HL-60 (cell line): ENCODE results near the gene SUPT3H.

Experiments
- SPI1 ChIP-seq: IDR thresholded peaks from 2 replicates; pipeline ENCODE4 v1.6.1; 2012; ENCODE audit warnings: low read depth, mild to moderate bottlenecking, borderline replicate concordance
- TF ChIP-seq, protein P1 (sequence below): IDR thresholded peaks from one replicate; pipeline ENCODE4 v1.5.1; 2011; ENCODE audit warnings: low read length, control low read depth, inconsistent platforms; ENCODE audit not compliant: insufficient read depth

DNA sequence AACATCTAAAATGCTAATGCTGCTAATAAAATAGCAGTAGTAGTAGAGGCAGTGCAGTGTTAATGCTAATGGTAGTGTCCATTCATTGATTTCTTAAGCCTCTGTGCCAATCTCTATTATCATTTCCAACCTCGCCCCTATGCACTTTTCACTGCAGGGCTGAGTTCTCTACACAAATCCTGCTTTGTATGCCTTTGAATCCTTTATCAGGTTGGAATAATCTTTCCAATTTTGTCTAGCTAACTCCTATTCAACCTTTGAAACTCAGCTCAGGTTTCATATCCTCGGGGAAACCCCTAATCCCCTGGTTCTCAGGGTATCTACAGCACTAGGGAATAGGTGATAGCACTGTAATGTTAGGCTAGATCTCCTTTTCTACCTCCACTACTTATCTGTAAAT, 333.6 kb downstream of the SUPT3H start:
- TF ChIP-seq, protein P1, sequence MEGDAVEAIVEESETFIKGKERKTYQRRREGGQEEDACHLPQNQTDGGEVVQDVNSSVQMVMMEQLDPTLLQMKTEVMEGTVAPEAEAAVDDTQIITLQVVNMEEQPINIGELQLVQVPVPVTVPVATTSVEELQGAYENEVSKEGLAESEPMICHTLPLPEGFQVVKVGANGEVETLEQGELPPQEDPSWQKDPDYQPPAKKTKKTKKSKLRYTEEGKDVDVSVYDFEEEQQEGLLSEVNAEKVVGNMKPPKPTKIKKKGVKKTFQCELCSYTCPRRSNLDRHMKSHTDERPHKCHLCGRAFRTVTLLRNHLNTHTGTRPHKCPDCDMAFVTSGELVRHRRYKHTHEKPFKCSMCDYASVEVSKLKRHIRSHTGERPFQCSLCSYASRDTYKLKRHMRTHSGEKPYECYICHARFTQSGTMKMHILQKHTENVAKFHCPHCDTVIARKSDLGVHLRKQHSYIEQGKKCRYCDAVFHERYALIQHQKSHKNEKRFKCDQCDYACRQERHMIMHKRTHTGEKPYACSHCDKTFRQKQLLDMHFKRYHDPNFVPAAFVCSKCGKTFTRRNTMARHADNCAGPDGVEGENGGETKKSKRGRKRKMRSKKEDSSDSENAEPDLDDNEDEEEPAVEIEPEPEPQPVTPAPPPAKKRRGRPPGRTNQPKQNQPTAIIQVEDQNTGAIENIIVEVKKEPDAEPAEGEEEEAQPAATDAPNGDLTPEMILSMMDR: no peak
- no peak for TF ChIP-seq SPI1
